ENCODE results near the gene EI24. TPM values are rescaled to one million over a fixed set of nuclear protein-coding genes. Genes with fewer than 3 reads are reported as not detected.

EI24 gene
- total and polyA plus RNA-seq, 9 of the 15 experiments (the other 6 are each of a cell fraction or from before 2014, with no cell fraction given), result 50.4 to 260 (median 168) TPM

GRCh38 chr11:125568970-125569914, at the start of gene EI24 (continued):
- no peak for TF ChIP-seq ZNF280A (IDR thresholded peaks at IDR 0.05; ENCODE audit: low read depth, partially characterized antibody)
- TF ChIP-seq KDM2B (CRISPR knock-in tag; IDR thresholded peaks at IDR 0.05), result no peak
- TF ChIP-seq ZNF311 (CRISPR knock-in tag; IDR thresholded peaks at IDR 0.05), result no peak
- TF ChIP-seq ATF3 (IDR thresholded peaks at IDR 0.05), result no peak
- TF ChIP-seq ATF3 (CRISPR knock-in tag; conservative IDR thresholded peaks at IDR 0.05), result 0 out of 2 replicates have a peak, but pooled peaks have one; percentile 26
- TF ChIP-seq TEAD4 (IDR thresholded peaks at IDR 0.05; ENCODE audit: low read length), result no peak
- TF ChIP-seq TEAD4 (CRISPR knock-in tag; IDR thresholded peaks at IDR 0.05; ENCODE audit: borderline replicate concordance), result no peak
- no peak for TF ChIP-seq TSHZ1 (CRISPR knock-in tag; IDR thresholded peaks at IDR 0.05)
- 0 out of 4 replicates have a peak, but pooled peaks of 1 of the 2 experiments have one; percentile 38 for TF ChIP-seq KDM4B (IDR thresholded peaks at IDR 0.05; ENCODE audit: borderline replicate concordance in 2 of 2, low read depth in 1 of 2)
- no peak for TF ChIP-seq MCM2 (IDR thresholded peaks at IDR 0.05; ENCODE audit: low read depth)
- TF ChIP-seq TBP (optimal IDR thresholded peaks at IDR 0.05; ENCODE audit: low read depth, low read length), result peak; percentile 57
- no peak for TF ChIP-seq BRD4 (IDR thresholded peaks at IDR 0.05)
- no peak for TF ChIP-seq USF1 (CRISPR knock-in tag; IDR thresholded peaks at IDR 0.05)
- peak; percentile 72; the same call in 1 of the 2 replicates for TF ChIP-seq XRCC5 (IDR thresholded peaks at IDR 0.05; ENCODE audit: low read depth, low read length)
- TF ChIP-seq HNRNPL (IDR thresholded peaks at IDR 0.05; ENCODE audit: low read depth, low read length), result peak; percentile 94
- TF ChIP-seq ZNF24 (IDR thresholded peaks at IDR 0.05), result no peak
- no peak for TF ChIP-seq NFATC3 (IDR thresholded peaks at IDR 0.05)
- TF ChIP-seq ZNF134 (CRISPR knock-in tag; conservative IDR thresholded peaks at IDR 0.05), result 0 out of 2 replicates have a peak, but pooled peaks have one; percentile 4
- TF ChIP-seq SP1 (CRISPR knock-in tag; IDR thresholded peaks at IDR 0.05), result no peak
- TF ChIP-seq E2F5 (CRISPR knock-in tag; IDR thresholded peaks at IDR 0.05), result no peak
- no peak for TF ChIP-seq MCM3 (IDR thresholded peaks at IDR 0.05)
- TF ChIP-seq L3MBTL2 (IDR thresholded peaks at IDR 0.05), result peak; percentile 89
